Ascending aorta (tissue), 2 donors: ENCODE results near the gene GSTT4. TPM values are rescaled to one million over a fixed set of nuclear protein-coding genes. Genes with fewer than 3 reads are reported as not detected.
"Not testable (repeated sequence)": the region's sequence is repeated elsewhere in the genome, so short reads cannot be mapped to it uniquely, and the experiment has no call there.

Experiments
- DNase-seq, 2 donors: peaks; one replicate each; pipeline ENCODE4 v3.0.0-alpha.2; 2019; ENCODE audit warnings: low spot score in 2 of 2
- H3K27ac ChIP-seq, 2 donors: fragments of 200-600 bp; sonication (generic); one replicate each; pipeline ENCODE4 v1.5.1; 2016 to 2017; ENCODE audit warnings: mild to moderate bottlenecking in 1 of 2
- H3K27me3 ChIP-seq: fragments of 200-600 bp; sonication (generic); one replicate; pipeline ENCODE4 v1.5.1; 2017
- H3K36me3 ChIP-seq, 2 donors: fragments of 200-600 bp; sonication (generic); one replicate each; pipeline ENCODE4 v1.5.1; 2016
- H3K4me1 ChIP-seq, 2 donors: fragments of 200-600 bp; sonication (generic); one replicate each; pipeline ENCODE4 v1.5.1; 2016 to 2017; ENCODE audit warnings: mild to moderate bottlenecking in 1 of 2
- H3K4me3 ChIP-seq, 2 donors: fragments of 200-600 bp; sonication (generic); one replicate each; pipeline ENCODE4 v1.5.1; 2016 to 2017; ENCODE audit warnings: mild to moderate bottlenecking in 1 of 2
- H3K9me3 ChIP-seq, 2 donors: fragments of 200-600 bp; sonication (generic); one replicate each; pipeline ENCODE4 v1.5.1; 2016
- intact Hi-C: fragments of 100-400 bp; cut with DNase I; formaldehyde crosslinking; loops from one replicate; pipeline ENCODE4 v1.15.1; 2023
- total RNA-seq: library from RNA; depleted of rRNA; stranded (reverse); fragments of >200 nt; gene quantifications from one replicate; pipeline ENCODE4 v1.1.0, GENCODE V29; 2016
- TF ChIP-seq, protein P1 (sequence below), 3 experiments: fragments of 200-600 bp in 2 of 3; fragments of 450-650 bp in 1 of 3; sonication (generic) in 2 of 3; IDR thresholded peaks; one replicate each; pipeline ENCODE4 v1.5.1; 2016 to 2019; ENCODE audit warnings: antibody characterized with exemption in 3 of 3, mild to moderate bottlenecking in 1 of 3, moderate library complexity in 1 of 3

Gene GSTT4
- total RNA-seq, 1 donor from 2014 or later = not detected

DNA sequence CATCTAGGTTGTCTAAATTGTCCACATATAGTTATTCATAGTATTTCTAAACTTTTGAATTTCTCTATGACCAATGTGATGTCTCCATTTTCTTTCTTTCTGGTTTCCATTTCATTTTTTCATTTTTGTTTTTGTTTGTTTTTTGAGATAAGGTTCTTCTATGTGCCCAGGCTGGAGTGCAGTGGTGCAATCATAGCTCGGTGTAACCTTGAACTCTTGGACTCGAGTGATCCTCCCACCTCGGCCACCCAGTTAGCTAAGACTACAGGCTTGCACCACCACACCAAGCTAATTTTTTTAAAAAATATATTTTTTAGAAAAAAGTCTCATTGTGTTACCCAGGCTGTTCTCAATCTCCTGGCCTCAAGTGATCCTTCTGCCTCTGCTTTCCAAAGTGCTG lies 8.2 kb downstream of the GSTT4 start:
- TF ChIP-seq, protein P1, sequence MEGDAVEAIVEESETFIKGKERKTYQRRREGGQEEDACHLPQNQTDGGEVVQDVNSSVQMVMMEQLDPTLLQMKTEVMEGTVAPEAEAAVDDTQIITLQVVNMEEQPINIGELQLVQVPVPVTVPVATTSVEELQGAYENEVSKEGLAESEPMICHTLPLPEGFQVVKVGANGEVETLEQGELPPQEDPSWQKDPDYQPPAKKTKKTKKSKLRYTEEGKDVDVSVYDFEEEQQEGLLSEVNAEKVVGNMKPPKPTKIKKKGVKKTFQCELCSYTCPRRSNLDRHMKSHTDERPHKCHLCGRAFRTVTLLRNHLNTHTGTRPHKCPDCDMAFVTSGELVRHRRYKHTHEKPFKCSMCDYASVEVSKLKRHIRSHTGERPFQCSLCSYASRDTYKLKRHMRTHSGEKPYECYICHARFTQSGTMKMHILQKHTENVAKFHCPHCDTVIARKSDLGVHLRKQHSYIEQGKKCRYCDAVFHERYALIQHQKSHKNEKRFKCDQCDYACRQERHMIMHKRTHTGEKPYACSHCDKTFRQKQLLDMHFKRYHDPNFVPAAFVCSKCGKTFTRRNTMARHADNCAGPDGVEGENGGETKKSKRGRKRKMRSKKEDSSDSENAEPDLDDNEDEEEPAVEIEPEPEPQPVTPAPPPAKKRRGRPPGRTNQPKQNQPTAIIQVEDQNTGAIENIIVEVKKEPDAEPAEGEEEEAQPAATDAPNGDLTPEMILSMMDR (IDR thresholded peaks at IDR 0.05) = no peak
- DNase-seq = no peak
- intact Hi-C loops = no loop called here
- no peaks in the 10 kb centered on the region for H3K9me3 ChIP-seq
- H3K27me3 ChIP-seq = no peaks in the 10 kb centered on the region
- no peaks in the 10 kb centered on the region for H3K36me3 ChIP-seq
- no peak overlapping the region for H3K4me3 ChIP-seq
- no peaks in the 10 kb centered on the region for H3K4me1 ChIP-seq
- H3K27ac ChIP-seq = no peak overlapping the region

GRCh38 chr22:23993581-23994177 lies 11.6 kb downstream of the GSTT4 start:
- H3K36me3 ChIP-seq, H3K9me3 ChIP-seq, intact Hi-C loops, H3K27me3 ChIP-seq, H3K27ac ChIP-seq, H3K4me1 ChIP-seq, DNase-seq, H3K4me3 ChIP-seq: not testable (repeated sequence)

DNA sequence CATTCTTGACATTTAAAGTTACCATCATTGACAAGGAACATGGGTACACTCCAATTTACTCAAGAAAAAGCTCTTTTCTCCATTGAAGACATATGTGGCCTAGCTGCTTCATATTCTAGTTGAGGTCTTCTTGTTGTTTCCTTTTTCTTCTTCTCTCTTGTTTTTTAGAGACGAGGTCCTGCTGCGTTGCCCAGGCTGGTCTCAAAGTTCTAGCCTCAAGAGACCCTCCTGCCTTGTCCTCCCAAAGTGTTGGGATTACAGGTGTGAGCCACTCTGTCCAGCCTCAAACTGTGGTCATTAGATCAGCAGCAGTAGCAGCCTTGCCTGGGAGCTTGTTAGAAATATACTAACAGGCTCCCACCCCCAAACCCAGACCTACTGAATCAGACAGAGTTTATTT lies 12.2 kb downstream of the GSTT4 start:
- H3K4me3 ChIP-seq, H3K27me3 ChIP-seq, DNase-seq, intact Hi-C loops, H3K9me3 ChIP-seq, H3K36me3 ChIP-seq, H3K27ac ChIP-seq, H3K4me1 ChIP-seq: not testable (repeated sequence)

DNA sequence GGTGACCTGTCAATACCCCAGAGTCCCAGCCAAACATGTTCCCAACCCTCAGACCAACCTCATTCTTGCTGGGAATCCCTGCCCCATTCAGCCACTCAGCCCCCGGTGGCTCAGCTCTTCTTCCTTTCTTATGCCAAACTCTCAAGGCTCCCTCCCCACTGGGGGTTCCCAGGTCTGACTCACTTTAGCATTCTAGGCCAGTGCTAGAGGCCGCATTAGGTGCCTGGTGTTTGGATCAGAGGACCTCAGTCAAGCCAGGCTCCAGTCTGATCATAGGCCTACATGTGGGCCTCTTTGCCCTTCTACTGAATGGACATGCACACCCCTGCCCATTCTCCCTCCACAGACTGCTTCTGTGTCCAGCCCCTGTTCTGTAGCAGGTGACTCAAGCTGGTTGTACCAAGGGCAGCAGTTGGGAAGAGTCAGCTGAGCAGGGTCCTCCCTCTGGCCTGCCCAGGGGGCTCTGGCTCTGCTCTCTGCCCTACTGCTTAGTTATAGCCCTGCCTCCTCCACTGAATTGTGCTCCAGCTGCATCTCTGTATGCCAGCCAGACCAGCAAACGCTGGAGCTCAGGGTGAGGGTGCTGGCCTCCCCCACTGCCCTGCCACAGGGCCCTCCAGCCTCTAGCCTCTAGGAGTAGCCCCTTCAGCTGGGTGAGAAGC lies 15.5 kb downstream of the GSTT4 start:
- DNase-seq, intact Hi-C loops, H3K4me1 ChIP-seq, H3K27me3 ChIP-seq, H3K4me3 ChIP-seq, H3K36me3 ChIP-seq, H3K27ac ChIP-seq, H3K9me3 ChIP-seq: not testable (repeated sequence)

DNA sequence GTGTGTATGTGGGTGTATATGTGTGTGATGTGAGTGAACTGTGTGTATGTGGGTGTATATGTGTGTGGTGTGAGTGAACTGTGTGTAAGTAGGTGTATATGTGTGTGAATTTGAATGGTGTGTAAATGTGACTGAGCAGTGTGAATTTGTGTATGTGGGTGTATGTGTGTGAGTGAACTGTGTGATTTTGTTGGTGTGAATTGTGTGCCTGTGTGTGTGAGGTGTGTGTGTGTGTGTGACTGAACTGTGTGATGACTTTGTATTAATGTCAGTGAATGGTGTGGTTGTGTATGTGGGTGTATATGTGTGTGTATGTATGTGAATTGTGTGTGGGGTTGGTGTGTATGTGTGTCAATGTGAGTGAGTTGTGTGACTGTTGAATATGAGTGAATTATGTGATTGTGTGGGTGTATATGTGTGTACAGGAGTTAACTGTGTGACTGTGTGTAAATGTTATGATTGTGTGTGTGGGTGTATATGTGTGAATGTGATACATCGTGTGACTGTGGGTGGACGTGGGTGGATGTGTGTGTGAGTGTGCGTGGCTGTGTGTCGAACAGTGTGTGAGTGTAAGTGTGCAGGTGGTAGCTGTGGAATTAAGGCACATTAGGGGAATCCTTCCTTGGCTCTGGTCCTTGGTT lies 18.6 kb downstream of the GSTT4 start:
- DNase-seq, H3K27ac ChIP-seq, intact Hi-C loops, H3K4me1 ChIP-seq, H3K4me3 ChIP-seq, H3K36me3 ChIP-seq, H3K9me3 ChIP-seq, H3K27me3 ChIP-seq: not testable (repeated sequence)

- H3K9me3 ChIP-seq, H3K4me3 ChIP-seq, H3K4me1 ChIP-seq, H3K36me3 ChIP-seq, H3K27ac ChIP-seq, DNase-seq, H3K27me3 ChIP-seq, intact Hi-C loops: not testable (repeated sequence)
Measured at GRCh38 chr22:23986089-23986488, 19.2 kb downstream of the GSTT4 start.

GRCh38 chr22:23984430-23984829 lies 20.8 kb downstream of the GSTT4 start:
- no peak overlapping the region for H3K27ac ChIP-seq
- no peaks in the 10 kb centered on the region for H3K4me1 ChIP-seq
- H3K27me3 ChIP-seq = no peaks in the 10 kb centered on the region
- no peak for DNase-seq
- no peaks in the 10 kb centered on the region for H3K36me3 ChIP-seq
- H3K4me3 ChIP-seq = no peak overlapping the region
- intact Hi-C loops = no loop called here
- H3K9me3 ChIP-seq = no peaks in the 10 kb centered on the region
- TF ChIP-seq, protein P1 (IDR thresholded peaks at IDR 0.05) = peak in 1 of 3 experiments; percentile 60

DNA sequence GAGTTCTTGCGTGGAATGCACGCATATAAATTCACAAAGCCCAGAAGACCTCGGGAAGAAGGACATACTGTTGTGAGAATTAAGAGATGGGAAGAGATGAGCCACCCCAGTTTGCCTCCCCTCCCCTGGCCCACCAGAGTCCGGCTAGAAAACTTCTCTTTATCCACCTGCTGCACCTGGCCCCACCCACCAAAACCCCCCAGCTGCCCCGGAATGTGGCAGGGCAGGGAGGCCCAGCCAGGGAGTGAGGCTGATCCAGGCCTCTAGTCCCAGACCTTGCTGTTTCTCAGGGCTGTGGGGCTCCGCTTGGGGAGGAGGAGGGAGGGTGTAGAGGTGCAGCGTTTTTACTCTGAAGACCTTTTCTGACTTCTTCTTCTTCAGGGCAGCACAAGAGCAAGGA lies 24.7 kb downstream of the GSTT4 start:
- H3K4me1 ChIP-seq, H3K27ac ChIP-seq, H3K9me3 ChIP-seq, intact Hi-C loops, H3K36me3 ChIP-seq, H3K27me3 ChIP-seq, DNase-seq: not testable (repeated sequence)
- peak overlapping the region in 1 of 2 donors; percentile 51 for H3K4me3 ChIP-seq

DNA sequence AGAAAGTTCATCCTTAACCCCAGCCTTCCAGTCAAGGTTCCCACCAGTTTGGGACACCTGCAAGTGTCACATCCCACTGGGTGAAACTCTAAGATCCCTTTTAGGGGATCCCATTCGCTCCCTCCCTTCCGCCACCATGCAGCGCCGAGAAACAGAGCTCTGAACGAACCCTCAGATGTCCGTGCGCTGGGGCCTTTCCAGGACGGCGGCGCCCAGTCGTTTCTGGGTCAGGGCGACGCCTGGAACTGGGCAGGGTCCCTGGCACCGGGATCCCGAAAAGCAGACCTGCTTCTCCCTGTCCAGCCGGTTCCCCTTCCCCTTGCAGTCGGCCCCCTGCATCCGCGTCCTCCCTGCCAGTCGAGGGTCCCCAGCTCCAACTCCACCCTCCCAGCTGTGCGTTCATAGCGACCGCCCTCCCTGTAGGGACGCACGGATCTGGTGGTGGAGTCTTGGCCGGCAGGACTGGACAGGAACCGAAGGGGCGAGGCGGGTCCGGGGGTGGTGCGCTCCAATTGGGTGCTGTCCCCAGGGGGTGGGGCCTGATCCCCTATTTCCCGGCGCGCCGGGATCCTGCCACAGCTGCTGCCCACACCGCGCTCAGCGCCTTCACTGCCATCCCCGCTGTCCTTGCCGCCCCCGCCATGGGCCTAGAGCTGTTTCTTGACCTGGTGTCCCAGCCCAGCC lies 25.6 kb downstream of the GSTT4 start, which contains the start of gene GSTT2:
TSS of gene GSTT2 (plus strand) at position 578 of the 684 bp plus-strand sequence.
- intact Hi-C loops, DNase-seq, H3K27me3 ChIP-seq, H3K36me3 ChIP-seq, H3K4me1 ChIP-seq, H3K27ac ChIP-seq, H3K9me3 ChIP-seq: not testable (repeated sequence)
- H3K4me3 ChIP-seq = peak within 1 kb of the TSS in 1 of 2 donors; percentile 51

GRCh38 chr22:23977304-23977703 lies 27.9 kb downstream of the GSTT4 start:
- H3K27me3 ChIP-seq, DNase-seq, intact Hi-C loops, H3K9me3 ChIP-seq, H3K4me3 ChIP-seq, H3K4me1 ChIP-seq, H3K36me3 ChIP-seq, H3K27ac ChIP-seq: not testable (repeated sequence)

DNA sequence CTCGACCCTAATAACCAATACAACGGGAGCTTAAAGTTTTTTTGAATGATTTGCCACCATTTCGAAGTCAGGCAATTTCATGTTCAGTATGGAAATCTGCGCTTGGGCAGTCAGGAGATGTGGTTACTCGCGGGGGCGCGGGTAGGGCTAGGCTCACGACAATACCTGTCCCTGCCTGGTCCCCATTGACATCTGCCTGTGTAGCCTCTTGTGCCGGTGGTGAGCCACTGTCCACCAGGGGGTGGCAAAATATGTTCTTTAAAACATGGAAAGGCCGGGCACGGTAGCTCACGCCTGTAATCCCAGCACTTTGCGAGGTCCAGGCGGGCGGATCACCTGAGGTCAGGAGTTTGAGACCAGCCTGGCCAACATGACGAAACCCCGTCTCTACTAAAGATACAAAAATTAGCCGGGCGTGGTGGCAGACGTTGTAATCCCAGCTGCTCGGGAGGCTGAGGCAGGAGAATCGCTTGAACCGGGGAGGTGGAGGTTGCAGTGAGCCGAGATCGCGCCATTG lies 30.4 kb downstream of the GSTT4 start:
- not testable (repeated sequence) for H3K4me3 ChIP-seq, H3K27me3 ChIP-seq, H3K27ac ChIP-seq, H3K4me1 ChIP-seq, H3K9me3 ChIP-seq
- peak in 1 of 2 donors; percentile 43 for DNase-seq
- H3K36me3 ChIP-seq = peaks cover 9 to 21% of the 10 kb centered on the region in 2 donors
- intact Hi-C loops = loop anchor here (5.0 kb wide), 1 partner anchor 48 kb away; no protein-coding TSS in a partner anchor
